ENCODE results near the gene ASB6. TPM values are rescaled to one million over a fixed set of nuclear protein-coding genes. Genes with fewer than 3 reads are reported as not detected.

The ASB6 gene
- total and polyA plus RNA-seq, 2 donors (not counting 1 experiment from before 2014, with no cell fraction given) = 27.7 to 27.9 TPM

DNA sequence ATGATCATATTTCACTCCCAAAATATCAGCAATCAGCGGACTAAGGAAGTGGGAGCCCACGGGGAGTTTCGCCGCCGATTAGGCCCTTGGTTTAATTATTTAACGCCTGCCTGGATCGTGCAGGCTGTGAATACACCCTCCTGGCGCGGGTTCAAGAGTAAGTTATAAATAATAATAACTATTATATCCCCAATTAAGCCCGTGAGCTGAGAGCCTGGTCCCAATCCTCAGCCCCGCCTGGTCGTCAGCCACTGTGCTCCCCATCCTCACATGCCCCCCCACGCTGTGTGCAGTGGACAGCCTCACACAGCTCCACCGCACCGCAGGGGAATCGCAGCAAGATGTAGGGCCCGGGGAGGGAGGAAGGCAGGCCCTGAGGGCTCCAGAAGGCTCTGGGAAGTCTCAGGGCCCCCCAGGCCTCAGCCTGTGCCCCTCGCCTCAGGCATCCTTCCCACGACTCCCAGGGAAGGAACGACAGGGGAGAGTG lies 12.6 kb upstream of the ASB6 start:
- Histone ChIP-seq H3K27me3 (replicated peaks in 1 of 4; ENCODE audit: control extremely low read depth in 1 of 4, control insufficient read depth in 3 of 4, insufficient read depth in 4 of 4, low read length in 3 of 4) (peaks cover 0 to 3% (median 0%) of the 10 kb centered on the region in 4 experiments), H3K79me2 (ENCODE audit: control insufficient read depth, insufficient read depth, low read length) (no peaks in the 10 kb centered on the region), H4K20me1 (ENCODE audit: control insufficient read depth, insufficient read depth, low read length, poor library complexity, severe bottlenecking) (no peaks in the 10 kb centered on the region), H3K4me3 (ENCODE audit: control extremely low read depth in 1 of 5, extremely low read depth in 1 of 5, insufficient read depth in 1 of 5, low read depth in 2 of 5, low read length in 4 of 5) (no peak overlapping the region), H3K36me3 (replicated peaks in 1 of 2; ENCODE audit: control extremely low read depth in 1 of 2, control insufficient read depth in 1 of 2, extremely low read depth in 1 of 2, insufficient read depth in 2 of 2, low read length in 1 of 2) (no peaks in the 10 kb centered on the region), H3K4me1 (ENCODE audit: control insufficient read depth in 2 of 2, insufficient read depth in 2 of 2, low read length in 2 of 2) (no peaks in the 10 kb centered on the region), H3K9ac (ENCODE audit: low read length) (no peak overlapping the region), H2AFZ (ENCODE audit: insufficient read depth, low read depth, low read length, poor library complexity, severe bottlenecking) (no peak overlapping the region), H3K4me2 (replicated peaks; ENCODE audit: low read depth, low read length, poor library complexity, severe bottlenecking) (no peak overlapping the region), H3K27ac (ENCODE audit: low read length in 2 of 2) (no peak overlapping the region), H3K9me3 (ENCODE audit: control extremely low read depth in 1 of 3, control insufficient read depth in 2 of 3, insufficient read depth in 1 of 3, low read length in 2 of 3) (no peaks in the 10 kb centered on the region)
- TF ChIP-seq EZH2 (IDR thresholded peaks at IDR 0.05; ENCODE audit: borderline replicate concordance, insufficient read depth, low read depth, low read length, poor library complexity, severe bottlenecking) = no peak
- TF ChIP-seq, protein P1, sequence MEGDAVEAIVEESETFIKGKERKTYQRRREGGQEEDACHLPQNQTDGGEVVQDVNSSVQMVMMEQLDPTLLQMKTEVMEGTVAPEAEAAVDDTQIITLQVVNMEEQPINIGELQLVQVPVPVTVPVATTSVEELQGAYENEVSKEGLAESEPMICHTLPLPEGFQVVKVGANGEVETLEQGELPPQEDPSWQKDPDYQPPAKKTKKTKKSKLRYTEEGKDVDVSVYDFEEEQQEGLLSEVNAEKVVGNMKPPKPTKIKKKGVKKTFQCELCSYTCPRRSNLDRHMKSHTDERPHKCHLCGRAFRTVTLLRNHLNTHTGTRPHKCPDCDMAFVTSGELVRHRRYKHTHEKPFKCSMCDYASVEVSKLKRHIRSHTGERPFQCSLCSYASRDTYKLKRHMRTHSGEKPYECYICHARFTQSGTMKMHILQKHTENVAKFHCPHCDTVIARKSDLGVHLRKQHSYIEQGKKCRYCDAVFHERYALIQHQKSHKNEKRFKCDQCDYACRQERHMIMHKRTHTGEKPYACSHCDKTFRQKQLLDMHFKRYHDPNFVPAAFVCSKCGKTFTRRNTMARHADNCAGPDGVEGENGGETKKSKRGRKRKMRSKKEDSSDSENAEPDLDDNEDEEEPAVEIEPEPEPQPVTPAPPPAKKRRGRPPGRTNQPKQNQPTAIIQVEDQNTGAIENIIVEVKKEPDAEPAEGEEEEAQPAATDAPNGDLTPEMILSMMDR (IDR thresholded peaks at IDR 0.05) = no peak
- Mint-ChIP-seq H3K4me3 (no peak overlapping the region), H3K27me3 (peaks cover 18% of the 10 kb centered on the region), H3K4me1 (no peaks in the 10 kb centered on the region), H3K27ac (no peak overlapping the region), H3K9me3 (ENCODE audit: insufficient read depth) (no peaks in the 10 kb centered on the region)
- CTCF ChIA-PET = no interaction called here
- DNase-seq (no peak), ATAC-seq (ENCODE audit: low read depth) (no peak)
- intact Hi-C loops (cut with micrococcal nuclease) = no loop called here
- POLR2A ChIA-PET = interaction anchor here (0.5 kb wide), 1 partner anchor 74 kb away, joined by 5 read pairs; no protein-coding TSS in a partner anchor
- 83% methylated on average over 7 of the region's 20 CpGs for WGBS (ENCODE audit: insufficient coverage)

DNA sequence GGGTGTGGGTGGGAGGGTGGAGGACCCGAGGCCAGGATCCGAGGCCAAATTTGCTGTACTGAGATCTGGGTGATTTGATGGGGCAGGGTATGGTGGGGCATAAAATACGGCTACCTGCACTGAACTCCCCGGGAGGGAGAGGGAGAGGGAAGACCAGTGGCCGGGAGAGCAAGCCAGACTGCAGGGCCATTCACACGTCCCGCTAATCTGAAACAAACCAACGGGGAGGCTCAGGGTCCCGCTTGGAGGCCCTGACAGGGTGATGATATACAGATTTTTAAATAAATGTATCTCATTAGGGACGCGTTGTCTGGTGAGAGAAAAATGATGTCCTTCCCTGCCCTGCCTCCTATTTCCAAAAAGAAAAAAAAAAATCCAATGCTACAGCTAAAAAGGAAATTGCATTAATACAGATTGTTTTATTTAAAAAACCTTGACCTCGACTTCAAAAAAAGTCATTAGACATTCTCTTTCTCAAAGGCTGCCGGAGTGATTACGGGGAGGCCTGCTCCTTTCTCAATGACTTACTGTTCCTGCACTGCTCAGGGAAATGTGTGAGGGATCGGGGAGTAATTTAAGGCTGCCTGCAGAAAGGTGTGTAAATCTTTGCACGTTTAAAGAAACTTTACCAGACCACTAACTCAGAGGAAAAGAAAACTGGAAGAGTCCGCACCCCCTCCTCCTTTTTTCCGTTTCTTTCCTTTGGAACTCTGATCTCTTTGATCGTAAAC lies 12.0 kb upstream of the ASB6 start:
- no peaks in the 10 kb centered on the region for H3K4me1 Mint-ChIP-seq
- no peak overlapping the region for H3K4me3 Mint-ChIP-seq
- H3K27ac ChIP-seq (ENCODE audit: low read length in 2 of 2) = no peak overlapping the region
- ChIA-PET POLR2A (no interaction called here), CTCF (no interaction called here)
- H3K9me3 Mint-ChIP-seq (ENCODE audit: insufficient read depth) = no peaks in the 10 kb centered on the region
- H3K27me3 Mint-ChIP-seq = peaks cover 18% of the 10 kb centered on the region
- intact Hi-C loops (cut with micrococcal nuclease) = no loop called here
- H3K27ac Mint-ChIP-seq = no peak overlapping the region
- H3K4me1 ChIP-seq (ENCODE audit: control insufficient read depth in 2 of 2, insufficient read depth in 2 of 2, low read length in 2 of 2) = no peaks in the 10 kb centered on the region
- H3K4me2 ChIP-seq (replicated peaks; ENCODE audit: low read depth, low read length, poor library complexity, severe bottlenecking) = no peak overlapping the region
- no peaks in the 10 kb centered on the region for H4K20me1 ChIP-seq (ENCODE audit: control insufficient read depth, insufficient read depth, low read length, poor library complexity, severe bottlenecking)
- peaks cover 0 to under 1% (median 0%) of the 10 kb centered on the region in 4 experiments for H3K27me3 ChIP-seq (replicated peaks in 1 of 4; ENCODE audit: control extremely low read depth in 1 of 4, control insufficient read depth in 3 of 4, insufficient read depth in 4 of 4, low read length in 3 of 4)
- no peaks in the 10 kb centered on the region for H3K79me2 ChIP-seq (ENCODE audit: control insufficient read depth, insufficient read depth, low read length)
- H3K36me3 ChIP-seq (replicated peaks in 1 of 2; ENCODE audit: control extremely low read depth in 1 of 2, control insufficient read depth in 1 of 2, extremely low read depth in 1 of 2, insufficient read depth in 2 of 2, low read length in 1 of 2) = no peaks in the 10 kb centered on the region
- no peak overlapping the region for H2AFZ ChIP-seq (ENCODE audit: insufficient read depth, low read depth, low read length, poor library complexity, severe bottlenecking)
- H3K9me3 ChIP-seq (ENCODE audit: control extremely low read depth in 1 of 3, control insufficient read depth in 2 of 3, insufficient read depth in 1 of 3, low read length in 2 of 3) = no peaks in the 10 kb centered on the region
- WGBS (ENCODE audit: insufficient coverage) = 74% methylated on average over 6 of the region's 19 CpGs
- H3K9ac ChIP-seq (ENCODE audit: low read length) = no peak overlapping the region
- TF ChIP-seq, protein P1 (IDR thresholded peaks at IDR 0.05) = no peak
- TF ChIP-seq EZH2 (IDR thresholded peaks at IDR 0.05; ENCODE audit: borderline replicate concordance, insufficient read depth, low read depth, low read length, poor library complexity, severe bottlenecking) = no peak
- DNase-seq = no peak
- no peak for ATAC-seq (ENCODE audit: low read depth)
- no peak overlapping the region for H3K4me3 ChIP-seq (ENCODE audit: control extremely low read depth in 1 of 5, extremely low read depth in 1 of 5, insufficient read depth in 1 of 5, low read depth in 2 of 5, low read length in 4 of 5)
